ENCODE data around the gene UVRAG. TPM values are rescaled to one million over a fixed set of nuclear protein-coding genes. Genes with fewer than 3 reads are reported as not detected.

Gene UVRAG
- total RNA-seq, 4 donors from 2014 or later = 14.6 to 28.0 (median 20.7) TPM

DNA sequence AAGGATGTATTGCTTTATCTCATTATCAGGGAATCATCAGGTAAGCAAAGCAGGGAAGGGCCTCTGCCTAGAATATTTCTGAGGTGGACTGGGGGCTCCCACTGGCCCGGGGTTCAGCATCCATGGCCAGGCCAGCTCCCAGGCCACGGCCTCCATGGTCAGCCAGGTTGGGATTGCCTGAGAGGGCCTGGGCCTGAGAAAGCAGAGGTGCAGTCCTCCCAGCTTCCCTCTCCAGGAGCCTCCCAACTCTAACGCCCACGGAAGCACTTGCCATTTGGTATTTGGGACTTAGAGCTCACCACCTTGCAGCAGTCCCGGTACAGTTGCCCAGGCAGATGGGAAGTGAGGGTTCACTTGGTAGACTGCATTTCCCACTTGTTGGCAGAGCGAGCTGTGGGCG is 33.7 kb upstream of the UVRAG start:
- TF ChIP-seq, protein P1, sequence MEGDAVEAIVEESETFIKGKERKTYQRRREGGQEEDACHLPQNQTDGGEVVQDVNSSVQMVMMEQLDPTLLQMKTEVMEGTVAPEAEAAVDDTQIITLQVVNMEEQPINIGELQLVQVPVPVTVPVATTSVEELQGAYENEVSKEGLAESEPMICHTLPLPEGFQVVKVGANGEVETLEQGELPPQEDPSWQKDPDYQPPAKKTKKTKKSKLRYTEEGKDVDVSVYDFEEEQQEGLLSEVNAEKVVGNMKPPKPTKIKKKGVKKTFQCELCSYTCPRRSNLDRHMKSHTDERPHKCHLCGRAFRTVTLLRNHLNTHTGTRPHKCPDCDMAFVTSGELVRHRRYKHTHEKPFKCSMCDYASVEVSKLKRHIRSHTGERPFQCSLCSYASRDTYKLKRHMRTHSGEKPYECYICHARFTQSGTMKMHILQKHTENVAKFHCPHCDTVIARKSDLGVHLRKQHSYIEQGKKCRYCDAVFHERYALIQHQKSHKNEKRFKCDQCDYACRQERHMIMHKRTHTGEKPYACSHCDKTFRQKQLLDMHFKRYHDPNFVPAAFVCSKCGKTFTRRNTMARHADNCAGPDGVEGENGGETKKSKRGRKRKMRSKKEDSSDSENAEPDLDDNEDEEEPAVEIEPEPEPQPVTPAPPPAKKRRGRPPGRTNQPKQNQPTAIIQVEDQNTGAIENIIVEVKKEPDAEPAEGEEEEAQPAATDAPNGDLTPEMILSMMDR (IDR thresholded peaks at IDR 0.05) = no peak
- no peak overlapping the region for H3K4me3 ChIP-seq (ENCODE audit: low read depth, poor library complexity, severe bottlenecking)

DNA sequence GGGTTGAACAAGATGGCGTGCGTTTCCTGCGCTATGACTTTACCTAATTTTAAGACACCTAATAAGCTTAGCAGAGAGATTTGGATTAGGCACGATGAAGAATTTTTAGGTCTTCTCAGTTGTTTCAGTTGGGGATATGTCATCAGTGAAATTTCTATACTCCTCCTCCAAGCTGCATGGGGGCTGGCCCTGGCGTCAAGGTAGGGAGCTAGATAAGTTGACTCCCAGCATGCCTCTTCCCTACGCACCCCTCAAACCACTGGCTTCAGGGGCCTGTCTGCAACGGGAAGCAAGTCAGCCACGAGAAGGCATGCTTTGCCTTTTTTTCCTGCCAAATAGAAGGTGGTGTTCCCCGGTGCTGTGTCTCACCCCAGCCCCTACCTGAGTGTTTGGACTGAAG is 33.2 kb upstream of the UVRAG start:
- WGBS, 2 donors = 93 to 95% methylated on average over 9 of the region's 9 CpGs

More for the DNA sequence above, 33.7 kb upstream of the UVRAG start:
- no peak for DNase-seq (ENCODE audit: low spot score in 2 of 2)
- intact Hi-C loops (cut with DNase I; ENCODE audit: low total_unique reads) = no loop called here
- WGBS, 2 donors = 83 to 93% methylated on average over 7 of the region's 7 CpGs

DNA sequence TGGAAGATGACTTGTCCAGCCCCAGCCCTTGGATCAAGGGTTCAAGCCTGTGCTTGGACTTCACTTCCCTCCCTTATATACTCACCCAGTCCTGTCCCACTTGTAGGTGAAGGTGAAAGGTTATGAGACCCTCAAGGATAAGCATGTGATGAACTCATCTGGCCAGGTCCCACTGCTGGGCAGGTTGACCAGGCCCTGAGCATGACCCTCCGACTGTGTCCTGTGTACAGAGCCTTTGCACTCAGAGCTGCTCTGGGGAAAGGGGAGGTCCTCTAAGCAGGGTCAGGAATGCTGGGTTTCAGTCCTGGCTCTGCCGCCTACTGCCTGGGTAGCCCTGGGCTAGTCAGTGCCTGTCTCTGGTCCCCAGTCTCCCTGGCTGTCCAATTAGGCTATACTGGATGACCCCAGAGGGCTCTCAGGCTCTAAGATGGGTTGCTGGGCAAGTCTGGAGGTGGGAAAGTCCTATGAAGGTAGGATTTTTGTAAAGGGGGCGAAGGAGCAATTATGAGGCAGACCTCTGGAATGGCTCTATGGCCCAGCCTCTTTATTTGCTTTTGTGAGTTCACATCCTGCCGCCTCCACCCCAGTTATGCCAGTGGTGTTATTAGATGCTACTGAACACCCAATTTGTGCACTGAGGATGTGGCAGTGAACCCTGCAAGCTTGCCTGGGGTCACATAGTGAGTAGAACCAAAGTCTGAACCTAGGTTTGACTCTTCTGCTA is 32.3 kb upstream of the UVRAG start:
- no peak for DNase-seq (ENCODE audit: low spot score in 2 of 2)
- intact Hi-C loops (cut with DNase I; ENCODE audit: low total_unique reads) = no loop called here
- no peak overlapping the region for H3K4me3 ChIP-seq (ENCODE audit: low read depth, poor library complexity, severe bottlenecking)
- WGBS, 2 donors = 90 to 92% methylated on average over 4 of the region's 4 CpGs
- TF ChIP-seq POLR2A (IDR thresholded peaks at IDR 0.05) = no peak
- TF ChIP-seq, protein P1 (IDR thresholded peaks at IDR 0.05) = no peak

More for the DNA sequence above, 33.2 kb upstream of the UVRAG start:
- TF ChIP-seq, protein P1 (IDR thresholded peaks at IDR 0.05) = no peak
- TF ChIP-seq POLR2A (IDR thresholded peaks at IDR 0.05) = no peak
- H3K4me3 ChIP-seq (ENCODE audit: low read depth, poor library complexity, severe bottlenecking) = no peak overlapping the region
- no peak for DNase-seq (ENCODE audit: low spot score in 2 of 2)
- intact Hi-C loops (cut with DNase I; ENCODE audit: low total_unique reads) = no loop called here

DNA sequence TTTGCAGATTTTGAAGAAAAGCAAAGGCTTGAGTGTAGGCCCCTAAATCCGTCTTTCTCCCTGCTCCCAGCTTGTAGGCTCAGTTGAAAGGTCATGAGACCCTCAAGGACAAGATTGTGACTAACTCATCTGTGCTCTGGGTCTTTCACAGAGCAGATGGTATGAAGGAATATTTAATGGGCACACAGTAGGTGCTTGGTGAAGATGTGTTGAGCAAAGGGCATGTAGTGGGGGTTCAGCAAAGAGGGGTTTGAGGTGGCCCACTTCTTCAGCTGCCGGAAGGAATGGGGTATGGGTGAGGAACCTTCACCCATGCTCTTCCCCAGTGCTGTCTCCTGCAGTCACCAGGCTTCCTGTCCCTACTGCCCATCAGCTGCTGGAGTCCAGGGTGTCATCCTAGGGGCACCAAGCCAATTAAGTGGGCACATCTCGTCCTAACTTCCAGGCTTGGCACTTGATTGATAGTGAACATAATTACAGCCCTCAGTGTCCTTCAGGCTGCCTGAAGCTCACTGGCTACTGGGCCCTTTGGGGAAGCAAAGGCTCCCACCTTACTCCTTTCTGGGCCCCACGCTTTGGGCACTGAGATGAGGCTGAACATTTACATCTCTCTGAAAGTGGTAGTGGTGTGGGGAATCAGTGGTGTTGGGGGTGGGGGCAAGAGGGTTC is 31.5 kb upstream of the UVRAG start:
- WGBS, 2 donors = 89 to 90% methylated on average over 4 of the region's 4 CpGs
- no peak overlapping the region for H3K4me3 ChIP-seq (ENCODE audit: low read depth, poor library complexity, severe bottlenecking)
- intact Hi-C loops (cut with DNase I; ENCODE audit: low total_unique reads) = no loop called here
- DNase-seq (ENCODE audit: low spot score in 2 of 2) = no peak
- TF ChIP-seq, protein P1 (IDR thresholded peaks at IDR 0.05) = no peak
- TF ChIP-seq POLR2A (IDR thresholded peaks at IDR 0.05) = no peak

DNA sequence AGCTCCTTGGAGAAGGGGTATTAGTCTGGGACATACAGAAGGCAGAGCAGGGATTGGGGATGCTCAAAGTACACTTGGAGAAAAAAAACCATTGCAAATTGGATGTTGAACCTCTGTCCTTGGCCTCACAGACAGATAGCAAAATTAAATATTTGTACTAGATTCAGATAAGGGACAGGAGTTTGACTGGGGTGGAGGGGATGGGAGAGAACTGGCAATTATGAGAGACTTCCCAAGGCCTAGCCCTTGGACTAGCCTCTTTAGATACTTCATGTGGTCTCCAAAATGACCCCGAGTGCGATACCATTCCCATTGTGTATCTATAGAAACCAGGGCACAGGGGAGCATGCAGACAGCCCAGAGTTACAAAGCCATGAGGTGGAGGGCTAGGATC is 30.9 kb upstream of the UVRAG start:
- TF ChIP-seq, protein P1 (IDR thresholded peaks at IDR 0.05) = no peak
- TF ChIP-seq POLR2A (IDR thresholded peaks at IDR 0.05) = no peak
- intact Hi-C loops (cut with DNase I; ENCODE audit: low total_unique reads) = no loop called here
- DNase-seq (ENCODE audit: low spot score in 2 of 2) = no peak
- H3K4me3 ChIP-seq (ENCODE audit: low read depth, poor library complexity, severe bottlenecking) = no peak overlapping the region
- whole genome bisulfite sequencing, 2 donors = 95 to 97% methylated on average over 2 of the region's 2 CpGs

Measured in lower leg skin (tissue), 4 donors.